Measurements from ENCODE around the gene PSMB3.

PSMB3 gene

GRCh38 chr17:38752308-38753070, at the start of gene PSMB3:
Gene PSMB3, plus strand, starts transcription at chr17:38752741. Its CDS starts 86 bp downstream, at chr17:38752827.
- peak; percentile 88 to 93 for DNase-seq (ENCODE audit: extremely low read depth in 1 of 2, low read depth in 1 of 2)

DNA sequence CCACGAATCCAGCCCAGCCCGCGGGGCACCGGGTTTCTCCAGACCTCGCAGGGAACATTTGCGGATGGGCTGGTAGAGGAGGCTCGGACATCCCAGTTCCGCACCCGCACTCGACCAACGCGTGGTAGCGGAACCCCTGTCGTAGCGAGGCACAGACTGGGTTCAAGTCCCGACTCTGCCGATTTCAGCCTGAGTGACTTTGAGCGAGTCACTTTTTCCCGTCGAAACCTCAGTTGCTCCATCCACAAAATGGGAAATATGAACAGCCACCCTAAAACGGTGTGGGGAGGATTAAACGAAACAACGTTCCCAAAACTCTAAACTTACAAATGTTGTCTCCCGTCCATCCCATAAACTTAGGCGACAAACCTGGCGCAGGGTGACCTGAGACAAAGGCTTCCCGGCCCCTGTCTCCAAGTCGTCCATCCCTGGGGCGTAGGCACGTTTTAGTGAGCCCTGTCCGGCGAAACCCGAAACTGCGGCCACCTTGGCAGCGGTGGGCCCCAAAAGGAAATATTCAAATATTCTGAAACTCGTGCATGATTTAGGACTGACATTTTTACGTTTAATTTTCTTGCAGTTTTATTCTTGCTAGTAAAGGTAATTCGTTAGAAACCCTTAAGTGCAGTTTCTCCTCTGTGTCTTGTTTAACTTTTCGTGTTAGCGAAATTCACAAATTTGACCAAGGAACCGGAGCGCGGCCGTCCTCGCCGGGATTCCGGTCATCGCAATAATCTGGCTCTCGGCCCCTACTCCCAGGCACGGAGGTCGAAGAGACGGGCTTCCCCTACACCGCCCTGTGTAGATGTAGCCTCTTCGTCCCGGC, 49.4 kb upstream of the PSMB3 start:
- no peak for DNase-seq (ENCODE audit: extremely low read depth in 1 of 2, low read depth in 1 of 2)

GRCh38 chr17:38703742-38704605, 48.6 kb upstream of the PSMB3 start:
- peak in 1 of 2 donors; percentile 42 for DNase-seq (ENCODE audit: extremely low read depth in 1 of 2, low read depth in 1 of 2)

GRCh38 chr17:38704606-38705522, 47.7 kb upstream of the PSMB3 start, which contains the start of gene MLLT6:
Gene MLLT6, plus strand, starts transcription at chr17:38705273. Its CDS starts 360 bp downstream, at chr17:38705633.
- DNase-seq (ENCODE audit: extremely low read depth in 1 of 2, low read depth in 1 of 2), result peak; percentile 63 to 68

DNA sequence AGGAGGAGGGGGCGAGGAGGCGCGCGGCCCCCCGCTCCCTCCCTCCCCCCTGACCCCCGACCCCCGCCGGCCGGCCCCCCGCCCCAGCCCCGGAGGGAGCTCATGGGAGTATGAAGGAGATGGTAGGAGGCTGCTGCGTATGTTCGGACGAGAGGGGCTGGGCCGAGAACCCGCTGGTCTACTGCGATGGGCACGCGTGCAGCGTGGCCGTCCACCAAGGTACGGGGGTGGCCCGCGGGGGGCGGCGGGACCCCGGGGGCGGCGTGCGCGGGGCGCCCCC, 47.1 kb upstream of the PSMB3 start:
- DNase-seq (ENCODE audit: extremely low read depth in 1 of 2, low read depth in 1 of 2), result no peak

GRCh38 chr17:38705803-38706504, 46.6 kb upstream of the PSMB3 start:
- DNase-seq (ENCODE audit: extremely low read depth in 1 of 2, low read depth in 1 of 2), result peak in 1 of 2 donors; percentile 36

DNA sequence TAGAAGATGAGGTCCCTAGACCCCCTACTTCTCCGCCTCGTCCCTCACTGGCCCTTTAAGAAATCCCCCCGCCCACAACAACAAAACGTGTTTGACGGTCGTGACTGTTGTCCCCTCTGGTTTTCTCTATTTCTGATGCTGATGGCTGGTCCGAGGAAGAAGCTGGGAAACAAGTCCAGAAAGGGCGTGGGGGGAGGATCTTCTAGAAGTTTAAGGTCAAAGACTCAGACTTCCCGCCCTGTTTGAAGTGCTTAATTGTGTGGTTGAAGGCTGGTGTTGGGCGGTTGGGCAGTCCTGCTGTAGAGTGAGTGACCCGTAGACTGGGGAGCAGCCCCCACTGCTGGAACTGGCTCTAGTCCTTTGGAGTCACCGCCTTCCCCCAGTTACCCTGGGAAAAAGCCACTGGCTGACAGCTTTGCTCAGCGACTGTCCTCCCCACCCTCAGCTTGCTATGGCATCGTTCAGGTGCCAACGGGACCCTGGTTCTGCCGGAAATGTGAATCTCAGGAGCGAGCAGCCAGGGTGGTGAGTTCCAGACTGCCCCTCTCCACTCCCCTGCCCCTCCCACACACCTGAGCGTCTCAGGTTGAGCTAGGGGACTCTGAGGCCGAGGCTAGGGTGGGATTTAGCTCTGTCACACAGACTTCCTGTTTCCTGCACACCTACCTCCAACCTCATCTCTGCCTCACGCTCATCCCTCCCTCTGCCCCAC, 45.9 kb upstream of the PSMB3 start:
- DNase-seq (ENCODE audit: extremely low read depth in 1 of 2, low read depth in 1 of 2), result no peak

- no peak for DNase-seq (ENCODE audit: extremely low read depth in 1 of 2, low read depth in 1 of 2)
Measured at GRCh38 chr17:38707678-38708351, 44.7 kb upstream of the PSMB3 start.

DNA sequence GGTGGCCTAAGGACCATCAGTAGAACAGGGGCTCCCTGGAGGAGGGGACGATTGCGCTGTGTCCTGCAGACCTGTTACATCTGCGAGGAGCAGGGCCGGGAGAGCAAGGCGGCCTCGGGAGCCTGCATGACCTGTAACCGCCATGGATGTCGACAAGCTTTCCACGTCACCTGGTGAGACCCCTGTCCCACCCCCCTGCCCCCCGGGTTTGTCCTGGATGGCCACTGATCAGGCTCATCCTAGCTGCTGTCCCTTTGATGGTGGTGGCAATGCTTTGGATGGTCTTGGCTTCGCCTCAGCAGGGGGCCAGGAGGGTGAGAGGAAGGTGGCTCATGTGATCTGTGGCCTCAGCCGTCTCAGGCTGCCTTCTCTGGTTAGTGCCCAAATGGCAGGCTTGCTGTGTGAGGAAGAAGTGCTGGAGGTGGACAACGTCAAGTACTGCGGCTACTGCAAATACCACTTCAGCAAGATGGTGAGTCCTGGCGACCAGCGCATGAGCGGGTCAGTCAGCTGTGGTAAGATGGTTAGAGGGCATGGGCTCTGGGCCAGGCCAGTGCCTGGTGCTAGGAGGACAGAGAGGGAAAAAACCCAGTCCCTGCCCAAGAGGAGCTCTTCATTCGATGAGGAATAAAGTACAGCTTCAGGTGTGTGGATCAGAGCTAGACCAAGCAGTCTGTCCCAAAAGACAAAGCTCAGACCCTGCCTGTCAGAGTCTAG, 43.3 kb upstream of the PSMB3 start:
- no peak for DNase-seq (ENCODE audit: extremely low read depth in 1 of 2, low read depth in 1 of 2)

DNA sequence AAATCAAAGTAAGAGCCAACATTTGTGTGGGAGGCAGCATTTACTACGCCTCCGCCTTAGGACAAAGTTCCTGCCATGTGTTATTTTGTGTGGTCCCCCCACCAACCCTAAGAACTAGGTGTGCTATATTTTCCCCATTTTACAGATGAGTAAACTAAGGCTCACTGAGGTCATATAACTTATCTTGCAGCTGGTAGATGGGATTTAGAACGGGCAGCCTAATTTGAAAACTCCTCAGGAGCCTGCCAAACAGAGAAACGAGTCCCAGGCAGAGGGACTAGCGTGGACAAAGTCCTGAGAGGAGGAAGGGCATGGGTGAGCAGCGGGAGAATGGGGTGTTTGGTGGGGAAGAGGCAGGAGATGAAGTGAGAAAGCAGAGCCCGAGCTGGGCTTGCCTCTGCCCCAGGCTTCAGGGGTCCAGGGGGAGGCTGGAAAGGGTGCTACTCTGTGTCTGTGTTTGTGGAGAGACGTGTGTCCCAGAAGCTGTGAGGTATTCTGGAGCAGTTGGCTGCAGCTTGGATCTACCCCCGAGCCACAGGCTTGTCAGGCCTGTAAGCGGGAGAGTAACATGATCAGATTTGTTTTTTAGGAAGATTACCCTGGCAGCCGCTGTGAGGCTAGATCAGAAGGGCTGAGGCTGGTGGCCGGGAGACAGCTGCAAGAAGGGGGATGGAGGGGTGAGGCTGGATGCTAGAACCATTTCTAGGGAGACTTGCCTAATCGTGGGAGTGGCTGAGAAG, 42.5 kb upstream of the PSMB3 start:
- DNase-seq (ENCODE audit: extremely low read depth in 1 of 2, low read depth in 1 of 2), result no peak

- no peak for DNase-seq (ENCODE audit: extremely low read depth in 1 of 2, low read depth in 1 of 2)
Measured at GRCh38 chr17:38710604-38710962, 42.0 kb upstream of the PSMB3 start.

DNA sequence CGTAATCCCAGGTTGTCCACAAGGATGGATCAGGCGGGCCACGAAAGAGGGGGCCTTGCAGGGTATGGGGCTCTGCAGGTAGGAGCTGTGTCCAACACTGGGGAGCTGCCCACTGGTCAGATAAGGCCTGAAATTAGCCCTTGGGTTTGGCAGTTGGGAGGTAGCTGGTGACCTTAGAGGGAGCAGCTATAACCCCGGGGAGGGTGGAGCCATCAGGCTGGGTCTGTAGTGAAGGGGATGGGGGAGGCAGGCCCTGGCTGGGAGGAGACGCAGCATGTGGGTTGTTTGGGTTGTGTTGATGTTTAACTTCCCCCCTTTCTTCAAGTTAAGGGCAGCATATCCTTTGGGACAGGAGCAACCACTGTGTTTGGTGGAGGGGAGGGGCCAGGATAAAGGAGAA, 41.6 kb upstream of the PSMB3 start:
- no peak for DNase-seq (ENCODE audit: extremely low read depth in 1 of 2, low read depth in 1 of 2)

DNA sequence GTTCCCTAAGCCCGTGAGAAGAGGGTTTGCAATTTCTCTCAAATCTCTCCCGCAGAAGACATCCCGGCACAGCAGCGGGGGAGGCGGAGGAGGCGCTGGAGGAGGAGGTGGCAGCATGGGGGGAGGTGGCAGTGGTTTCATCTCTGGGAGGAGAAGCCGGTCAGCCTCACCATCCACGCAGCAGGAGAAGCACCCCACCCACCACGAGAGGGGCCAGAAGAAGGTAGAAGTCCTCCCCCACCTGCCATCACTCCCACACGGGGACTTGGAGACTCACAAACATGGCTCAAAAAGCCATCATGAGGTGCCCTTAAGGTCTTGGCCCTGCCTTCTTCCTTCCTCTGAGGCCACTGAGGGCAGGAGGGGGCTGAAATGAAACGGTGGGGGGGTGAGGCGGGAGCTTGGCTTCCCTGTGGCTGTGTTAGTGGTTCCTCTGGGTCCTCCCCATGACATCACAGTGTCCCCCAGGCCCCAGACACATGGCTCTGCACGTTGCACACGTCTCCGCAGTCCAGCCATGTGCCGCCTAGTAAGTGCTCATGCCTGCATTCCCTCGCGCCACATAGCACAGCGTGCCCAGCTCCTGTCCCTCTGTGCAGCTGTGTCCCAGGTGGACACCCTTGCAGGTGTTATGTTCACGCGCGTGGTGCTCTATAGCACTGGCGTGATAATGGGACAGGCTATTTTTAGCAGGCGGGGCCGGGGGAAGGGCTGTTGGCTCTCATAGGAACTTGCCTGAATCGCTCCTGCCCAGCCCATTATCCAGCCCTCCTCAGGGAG, 40.6 kb upstream of the PSMB3 start:
- no peak for DNase-seq (ENCODE audit: extremely low read depth in 1 of 2, low read depth in 1 of 2)

GRCh38 chr17:38712593-38712992, 39.9 kb upstream of the PSMB3 start:
- DNase-seq (ENCODE audit: extremely low read depth in 1 of 2, low read depth in 1 of 2), result no peak

DNA sequence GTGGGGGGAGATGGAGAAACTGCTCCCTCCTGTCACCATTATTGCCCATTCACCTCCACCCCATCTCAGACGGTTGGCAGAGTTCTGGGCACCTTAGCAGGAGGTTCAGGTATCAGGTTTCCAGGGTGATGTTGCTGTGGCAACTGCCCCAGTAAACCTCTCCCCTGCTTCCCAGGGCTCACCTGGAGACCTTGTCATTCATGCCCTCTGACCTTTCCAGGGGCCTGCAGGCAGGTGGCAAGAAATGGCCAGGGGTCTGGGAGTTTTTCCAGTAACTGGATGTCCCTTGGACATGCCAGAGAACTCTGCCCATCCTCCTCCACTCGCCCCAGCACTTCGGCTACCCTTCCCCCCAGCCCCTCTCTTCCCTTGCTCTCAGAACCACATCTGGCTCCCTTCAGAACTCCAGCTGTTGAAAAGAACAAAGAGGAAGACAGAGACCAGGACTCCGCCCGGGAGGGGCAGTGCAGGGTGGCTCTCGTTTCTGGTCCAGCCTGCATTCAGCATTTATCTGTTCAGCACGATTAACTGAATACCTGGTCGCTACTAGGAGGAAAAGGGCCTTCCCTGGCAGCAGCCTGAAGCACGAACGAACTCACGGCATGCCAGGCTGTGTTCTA, 39.0 kb upstream of the PSMB3 start:
- DNase-seq (ENCODE audit: extremely low read depth in 1 of 2, low read depth in 1 of 2), result no peak

Data from activated CD8-positive, alpha-beta memory T cell treated with anti-CD3 and anti-CD28 coated beads for 1 hour (primary cell).